H54 (cell line): ENCODE results near the gene REEP5.
"Not testable (repeated sequence)": the region's sequence is repeated elsewhere in the genome, so short reads cannot be mapped to it uniquely, and the experiment has no call there.

Experiments used
- DNase-seq: peaks from one replicate; pipeline ENCODE4 v3.0.0; 2011; ENCODE audit warnings: low spot score, mixed read lengths; ENCODE audit not compliant: insufficient read length
- FAIRE-seq: peaks from 3 replicates; lab custom pipeline; 2011; peaks lifted over from hg19 to GRCh38; lab: Jason Lieb, UNC
- POLR2A ChIP-seq: IDR thresholded peaks from 2 replicates; pipeline ENCODE4 v1.6.1; 2011; ENCODE audit warnings: low read depth, mild to moderate bottlenecking, low read length

The REEP5 gene

DNA sequence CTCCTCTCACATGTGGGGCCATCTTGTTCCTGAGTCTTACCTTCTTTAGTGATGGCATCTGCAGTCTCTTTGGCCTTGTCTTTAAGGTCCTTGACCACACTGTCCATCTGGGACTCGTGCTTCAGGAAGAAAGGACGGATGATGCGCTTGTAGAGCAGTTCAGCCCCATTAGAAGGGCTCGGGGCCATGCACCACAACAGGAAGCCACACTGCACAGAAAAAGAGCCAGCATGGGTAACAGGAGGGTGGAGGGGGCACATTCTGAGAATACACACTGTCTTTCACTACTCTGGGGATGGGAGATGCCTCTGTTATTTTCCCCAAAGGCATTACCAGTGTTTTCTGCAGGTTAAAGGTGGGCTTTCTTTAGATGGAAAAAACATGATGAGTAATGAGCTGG is 35.1 kb downstream of the REEP5 start:
- DNase-seq (no peak), FAIRE-seq (no peak)
- TF ChIP-seq POLR2A: no peak

DNA sequence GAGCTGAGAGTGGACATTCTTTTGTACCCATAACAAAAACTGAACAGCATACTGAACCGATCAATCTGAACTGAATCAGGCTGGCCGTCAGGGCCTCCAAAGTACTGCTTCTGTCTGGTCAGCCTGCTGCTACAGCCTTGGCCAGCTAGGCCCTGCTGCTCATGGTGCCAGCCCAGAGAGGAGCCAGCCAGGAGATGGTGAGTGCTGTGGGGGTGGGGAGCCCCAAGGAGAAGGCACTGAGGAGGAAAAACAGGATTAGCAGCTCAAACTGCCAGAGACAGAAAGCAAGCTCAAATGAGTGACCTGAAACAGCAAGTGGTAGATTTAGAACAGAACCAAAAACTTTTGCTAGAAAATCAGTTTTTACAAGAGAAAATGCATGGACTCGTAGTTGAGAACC is 37.0 kb downstream of the REEP5 start:
- DNase-seq (no peak), FAIRE-seq (no peak)
- no peak for TF ChIP-seq POLR2A

DNA sequence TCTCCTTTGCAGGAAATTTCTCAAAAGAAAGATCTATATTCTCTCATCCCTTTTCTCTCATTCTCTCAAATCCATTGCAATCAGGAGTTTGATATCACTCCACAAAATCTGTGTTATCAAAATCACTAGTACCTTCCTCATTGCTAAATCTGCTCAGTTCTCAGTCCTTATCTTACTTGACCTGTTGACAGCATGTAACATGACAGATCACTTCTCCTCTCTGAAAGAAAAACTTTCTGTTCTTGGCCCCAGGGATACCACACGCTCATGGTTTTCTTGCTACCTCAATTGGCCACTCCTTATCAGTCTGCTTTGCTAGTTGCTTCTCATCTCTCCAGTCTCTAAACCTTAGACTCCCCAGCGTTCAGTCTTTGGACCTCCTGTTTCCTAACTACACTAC is 38.8 kb downstream of the REEP5 start:
- TF ChIP-seq POLR2A: no peak
- DNase-seq (no peak), FAIRE-seq (no peak)

DNA sequence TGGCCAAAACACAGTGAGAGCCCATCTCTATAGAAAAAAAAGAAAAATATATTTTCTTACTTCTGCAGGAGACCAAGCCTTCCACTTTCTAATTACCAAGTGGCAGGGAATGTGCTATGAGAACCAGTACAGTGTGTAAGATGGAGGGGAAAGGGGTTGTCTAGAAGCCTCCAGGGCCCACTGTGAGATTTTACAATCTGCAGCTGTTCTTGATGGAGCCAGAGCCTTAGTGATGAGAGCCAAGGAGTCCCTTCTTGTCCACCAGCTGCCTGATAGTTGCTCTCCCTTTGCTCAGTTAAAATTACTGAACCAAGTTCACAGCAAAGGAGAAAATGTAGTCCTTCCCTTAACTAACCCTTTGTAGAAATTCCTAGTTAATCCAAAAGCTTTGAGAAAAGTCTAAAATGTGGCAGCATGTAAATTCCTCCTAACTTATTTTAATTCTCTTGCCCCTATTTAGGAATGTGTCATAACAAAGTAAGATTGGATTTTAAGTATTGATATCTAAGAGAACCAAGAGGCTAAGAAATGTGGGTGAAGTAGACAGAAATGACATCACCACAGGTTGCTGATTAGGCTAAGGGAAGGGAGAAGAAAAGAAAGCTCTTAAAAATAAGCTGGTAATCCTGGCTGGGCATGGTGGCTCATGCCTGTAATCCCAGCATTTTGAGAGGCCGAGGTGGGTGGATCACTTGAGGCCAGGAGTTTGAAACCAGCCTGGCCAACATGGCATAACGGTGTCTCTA is 41.6 kb downstream of the REEP5 start:
- FAIRE-seq (no peak), DNase-seq (no peak)
- no peak for TF ChIP-seq POLR2A

DNA sequence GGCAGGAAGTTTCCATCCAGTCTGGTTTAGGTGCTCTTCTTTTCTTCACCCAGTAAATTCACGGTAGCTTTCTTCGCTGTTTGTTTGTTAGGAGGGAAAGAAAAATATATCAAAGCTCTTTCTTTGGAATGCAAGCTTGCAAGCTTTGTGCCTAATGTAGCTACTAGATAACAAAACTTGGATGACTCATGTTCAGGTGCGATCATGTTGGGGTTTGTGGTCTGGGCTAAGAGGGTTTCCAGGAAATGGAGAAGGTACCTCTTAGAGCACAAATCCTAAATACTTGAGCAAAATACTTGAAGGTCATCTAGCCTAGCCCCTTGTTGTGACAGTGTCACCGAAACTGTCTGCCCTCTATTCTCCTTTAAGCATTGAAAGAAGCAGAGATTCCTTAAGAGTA is 43.3 kb downstream of the REEP5 start:
- TF ChIP-seq POLR2A: no peak
- FAIRE-seq (no peak), DNase-seq (no peak)

GRCh38 chr5:112878101-112878500 is 43.9 kb downstream of the REEP5 start:
- DNase-seq (no peak), FAIRE-seq (no peak)
- no peak for TF ChIP-seq POLR2A

GRCh38 chr5:112876362-112876761 is 45.7 kb downstream of the REEP5 start:
- DNase-seq: no peak
- no peak for FAIRE-seq
- no peak for TF ChIP-seq POLR2A

GRCh38 chr5:112870966-112871365 is 51.1 kb downstream of the REEP5 start:
- DNase-seq (no peak), FAIRE-seq (no peak)
- no peak for TF ChIP-seq POLR2A

GRCh38 chr5:112869948-112870347 is 52.1 kb downstream of the REEP5 start:
- no peak for DNase-seq
- no peak for FAIRE-seq
- no peak for TF ChIP-seq POLR2A

DNA sequence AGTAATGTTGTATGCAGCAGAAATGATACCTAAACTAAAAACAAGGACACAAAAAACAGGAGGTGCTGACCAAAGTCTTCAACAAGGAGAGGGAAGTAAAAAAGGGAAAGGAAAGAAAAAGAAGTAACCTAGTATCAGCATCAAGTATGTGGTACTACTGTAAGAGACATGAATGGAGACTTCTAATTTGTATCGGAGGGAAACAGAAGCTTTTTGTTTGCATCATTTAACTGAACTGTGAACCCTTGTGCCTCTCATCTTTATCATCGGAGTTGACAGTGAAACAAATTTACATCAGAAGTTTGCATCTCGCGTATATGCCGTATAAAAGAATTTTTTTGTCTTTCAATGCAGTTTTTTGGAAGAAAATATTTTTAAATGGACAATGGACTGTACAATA is 54.6 kb downstream of the REEP5 start:
- DNase-seq: no peak
- no peak for FAIRE-seq
- TF ChIP-seq POLR2A: no peak

DNA sequence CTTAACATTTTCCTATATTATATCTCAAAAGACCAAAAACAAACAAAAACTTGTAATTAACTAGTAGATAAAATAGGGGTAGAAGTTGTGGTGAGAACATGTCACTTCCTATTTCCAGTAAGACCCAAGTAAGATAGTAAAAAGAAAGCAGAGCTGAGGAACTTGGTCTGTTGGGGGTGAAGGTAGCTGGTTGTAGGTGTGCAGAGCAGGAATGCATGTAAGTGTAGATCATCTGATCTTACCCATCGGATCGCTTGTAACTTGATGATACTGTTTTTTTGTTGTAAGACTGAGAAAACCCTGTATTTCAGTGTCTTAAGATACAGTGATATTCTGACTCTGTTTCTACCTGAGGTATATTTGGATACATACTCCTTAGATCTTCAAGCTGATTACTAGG is 55.3 kb downstream of the REEP5 start:
- DNase-seq: no peak
- TF ChIP-seq POLR2A: no peak

DNA sequence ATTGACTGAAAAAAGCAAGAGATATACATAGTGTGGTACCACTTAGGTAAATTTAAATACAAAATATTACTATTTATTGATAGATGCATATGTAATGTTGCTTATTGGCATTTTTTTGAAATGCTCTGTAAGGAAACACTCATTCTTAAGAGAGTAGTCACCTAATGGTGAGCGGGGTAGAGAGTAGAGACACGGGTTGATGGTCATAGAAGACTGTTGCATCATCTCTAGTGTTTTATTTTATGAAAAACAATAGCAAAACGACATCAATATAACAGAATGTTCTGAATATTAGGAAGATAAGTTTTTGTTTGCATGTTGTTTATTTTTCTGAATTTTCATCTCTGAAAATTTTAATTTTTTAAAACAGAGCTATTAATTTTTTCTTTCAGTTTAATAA is 56.9 kb downstream of the REEP5 start:
- TF ChIP-seq POLR2A: no peak
- FAIRE-seq (no peak), DNase-seq (no peak)

More for the DNA sequence above, 55.3 kb downstream of the REEP5 start:
- no peak for FAIRE-seq

- FAIRE-seq (no peak), DNase-seq (no peak)
- no peak for TF ChIP-seq POLR2A
Observed at GRCh38 chr5:112863549-112863948, 58.5 kb downstream of the REEP5 start.

GRCh38 chr5:112862085-112862484 is 59.9 kb downstream of the REEP5 start:
- no peak for DNase-seq
- FAIRE-seq: no peak
- no peak for TF ChIP-seq POLR2A

- FAIRE-seq: no peak
- TF ChIP-seq POLR2A: no peak
- DNase-seq: no peak
Observed at GRCh38 chr5:112861638-112861985, 60.4 kb downstream of the REEP5 start.

- TF ChIP-seq POLR2A: no peak; the same call in 1 of the 2 replicates
- peak; percentile 93 for DNase-seq
- peak; percentile 85 for FAIRE-seq
Observed at GRCh38 chr5:112860929-112861637, 60.9 kb downstream of the REEP5 start, which contains the start of gene SRP19. TSS of gene SRP19 (plus strand) at chr5:112861287. CDS start at chr5:112861377, 90 bp downstream.

DNA sequence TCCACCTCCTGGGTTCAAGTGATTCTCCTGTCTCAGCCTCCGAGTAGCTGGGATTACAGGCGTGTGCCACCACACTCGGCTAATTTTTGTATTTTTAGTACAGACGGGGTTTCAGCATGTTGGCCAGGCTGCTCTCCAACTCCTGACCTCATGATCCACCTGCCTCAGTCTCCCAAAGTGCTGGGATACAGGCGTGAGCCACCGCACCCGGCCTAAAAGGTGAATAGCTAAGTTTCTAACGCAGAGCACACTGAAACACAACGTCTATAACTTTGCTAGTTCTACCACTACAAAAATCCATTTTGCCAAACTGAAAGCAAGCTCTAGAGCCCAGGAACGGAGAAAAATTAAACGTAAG is 61.5 kb downstream of the REEP5 start:
- DNase-seq, FAIRE-seq: not testable (repeated sequence)
